GM10248 (cell line): ENCODE results near the gene ANKMY1.
"Not testable (repeated sequence)": the region's sequence is repeated elsewhere in the genome, so short reads cannot be mapped to it uniquely, and the experiment has no call there.

Experiments used
- CTCF ChIA-PET: fragments of 300-600 bp; sonication (Branson Sonifier 250); formaldehyde crosslinking; extraction: SDS; loops from one replicate; lab custom pipeline; 2021; ENCODE audit warnings: antibody characterized with exemption; lab: Yijun Ruan, JAX
- POLR2A ChIA-PET: fragments of 350-650 bp; sonication (Branson Sonifier 250); formaldehyde crosslinking; extraction: SDS; loops from one replicate; lab custom pipeline; 2020; ENCODE audit warnings: antibody characterized with exemption; lab: Yijun Ruan, JAX
- DNase-seq: peaks from one replicate; pipeline ENCODE4 v3.0.0; 2012; ENCODE audit errors: extremely low spot score
- CTCF ChIP-seq: IDR thresholded peaks from 2 replicates; pipeline ENCODE4 v1.5.1; 2012; ENCODE audit warnings: mild to moderate bottlenecking, low read depth; ENCODE audit errors: extremely low read depth, missing control alignments, control extremely low read depth

Gene ANKMY1

GRCh38 chr2:240523451-240524281 is 34.1 kb downstream of the ANKMY1 start:
- no peak for DNase-seq
- CTCF ChIA-PET = interaction anchor here (1.0 to 1.7 kb wide), 3 partner anchors 10 to 85 kb away, joined by 3 to 8 read pairs (median 3); no protein-coding TSS in a partner anchor
- POLR2A ChIA-PET = no interaction called here
- no peak for TF ChIP-seq CTCF

DNA sequence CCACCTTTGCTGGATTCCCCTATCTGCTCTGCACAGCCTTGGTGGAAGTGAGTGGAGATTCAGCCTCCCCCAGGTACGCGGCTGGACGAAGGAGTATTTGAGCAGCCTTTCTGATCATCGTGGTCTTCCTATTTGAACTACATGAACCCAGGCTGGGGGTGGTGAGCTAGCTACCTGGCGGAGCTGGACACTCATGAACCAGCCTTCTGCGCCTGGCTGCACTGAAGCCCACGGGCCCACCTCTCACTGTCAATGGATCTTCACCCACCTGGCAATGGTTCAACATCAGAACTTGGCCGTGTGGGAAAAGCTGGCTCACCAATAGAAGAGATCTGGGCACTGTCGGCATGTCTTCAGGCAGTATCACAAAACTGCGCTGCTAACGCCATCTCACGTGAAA is 35.4 kb downstream of the ANKMY1 start:
- TF ChIP-seq CTCF = no peak
- CTCF ChIA-PET = interaction anchor here (1.1 to 2.1 kb wide), 4 partner anchors 8 to 44 kb away, joined by 3 to 9 read pairs (median 4); partner anchors contain the start of gene ANKMY1
- no peak for DNase-seq
- POLR2A ChIA-PET = no interaction called here

DNA sequence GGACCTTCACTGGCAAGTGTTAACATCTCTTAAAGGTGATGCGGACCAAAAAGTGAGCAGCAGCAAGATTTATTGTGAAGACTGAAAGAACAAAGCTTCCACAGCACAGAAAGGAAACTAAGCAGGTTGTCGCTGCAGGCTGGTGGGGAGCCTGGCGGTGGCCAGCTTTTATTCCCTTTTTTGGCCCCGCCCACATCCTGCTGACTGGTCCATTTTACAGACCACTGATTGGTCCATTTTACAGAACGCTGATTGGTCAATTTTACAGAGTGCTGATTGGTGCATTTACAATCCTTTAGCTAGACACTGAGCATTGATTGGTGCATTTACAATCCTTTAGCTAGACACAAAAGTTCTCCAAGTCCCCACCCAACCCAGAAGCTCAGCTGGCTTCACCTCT is 35.9 kb downstream of the ANKMY1 start:
- DNase-seq, POLR2A ChIA-PET: not testable (repeated sequence)
- CTCF ChIA-PET = interaction anchor here (1.1 to 2.1 kb wide), 4 partner anchors 8 to 44 kb away, joined by 3 to 9 read pairs (median 4); partner anchors contain the start of gene ANKMY1

DNA sequence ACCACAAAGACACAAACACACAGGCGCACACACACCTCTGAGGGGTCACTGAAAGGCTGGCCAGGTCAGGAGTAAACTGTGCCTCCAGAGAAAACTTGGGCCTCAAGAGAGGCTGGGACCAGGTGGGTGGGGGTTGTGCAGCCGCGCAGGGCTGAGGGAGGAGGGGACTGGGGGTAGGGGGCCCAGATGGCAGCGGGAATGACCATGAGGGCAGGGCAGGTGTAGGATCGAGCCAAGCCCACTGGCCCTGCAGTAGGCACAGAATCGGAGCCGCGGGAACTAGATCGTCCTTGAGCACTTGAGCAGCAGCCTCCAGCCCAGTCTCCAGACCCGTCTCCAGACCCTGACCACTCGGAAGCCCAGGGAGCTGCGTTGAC is 36.8 kb downstream of the ANKMY1 start:
- no peak for DNase-seq
- ChIA-PET CTCF (interaction anchor here (1.4 to 2.1 kb wide), 2 partner anchors 37 to 45 kb away, joined by 3 to 9 read pairs; partner anchors contain the start of gene ANKMY1), POLR2A (no interaction called here)
- TF ChIP-seq CTCF = no peak

GRCh38 chr2:240520130-240520973 is 37.4 kb downstream of the ANKMY1 start:
- DNase-seq = no peak
- TF ChIP-seq CTCF = no peak
- CTCF ChIA-PET = no interaction called here
- POLR2A ChIA-PET = no interaction called here

DNA sequence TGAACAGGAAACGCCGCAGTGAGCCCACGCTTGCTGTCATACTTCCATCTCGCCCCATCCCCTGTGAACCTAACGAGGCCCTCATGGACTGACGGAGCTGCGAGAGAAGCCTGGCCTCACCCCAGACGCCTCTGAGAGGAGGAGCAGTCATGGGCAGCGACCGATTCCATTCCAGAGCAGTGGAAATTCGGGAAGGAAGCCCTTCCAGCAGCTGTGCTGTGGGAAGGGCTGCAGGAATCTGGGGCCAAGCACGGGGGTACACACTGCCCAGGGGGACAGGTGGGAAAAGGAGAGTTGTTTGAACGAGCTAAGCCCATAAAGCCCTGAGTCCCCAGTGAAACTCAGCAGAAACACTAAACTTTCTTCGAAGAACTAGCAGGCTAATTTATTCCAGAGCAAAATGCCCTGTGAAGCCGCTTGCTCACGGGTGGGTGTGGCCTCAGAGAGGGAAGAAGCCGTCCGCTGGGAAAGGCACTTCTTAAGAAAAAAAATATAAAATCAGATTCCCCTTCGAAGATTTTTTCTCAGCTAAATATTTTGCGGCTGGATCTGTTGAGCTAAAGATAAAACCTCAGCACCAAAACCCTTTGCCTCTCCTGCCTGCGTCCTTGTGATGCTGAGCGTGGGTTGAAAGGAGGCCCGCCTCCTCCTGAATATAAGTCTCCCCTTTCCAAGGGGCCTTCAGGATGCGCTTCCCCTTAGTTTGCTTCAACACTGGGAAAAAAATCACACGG is 38.2 kb downstream of the ANKMY1 start:
- no peak for TF ChIP-seq CTCF
- DNase-seq = no peak
- ChIA-PET CTCF (no interaction called here), POLR2A (no interaction called here)
